BE2C (cell line): Measurements from ENCODE around the gene DNAH3.
"Not testable (repeated sequence)": the region's sequence is repeated elsewhere in the genome, so short reads cannot be mapped to it uniquely, and the experiment has no call there.

ENCODE experiments used
- DNase-seq: peaks from one replicate; pipeline ENCODE4 v3.0.0-alpha.2; 2020
- H3K27me3 ChIP-seq: fragments of 250-450 bp; sonication (Bioruptor Pico); 2 replicates; pipeline ENCODE4 v1.5.1; 2020; ENCODE audit warnings: mild to moderate bottlenecking
- H3K36me3 ChIP-seq: fragments of 250-450 bp; sonication (Bioruptor Pico); 2 replicates; pipeline ENCODE4 v1.5.1; 2020; ENCODE audit warnings: mild to moderate bottlenecking
- H3K4me1 ChIP-seq: fragments of 250-450 bp; sonication (Bioruptor Pico); 2 replicates; pipeline ENCODE4 v1.5.1; 2020
- H3K4me3 ChIP-seq: 2 replicates; pipeline ENCODE4 v1.5.1; 2011; ENCODE audit warnings: low read depth, low read length
- H3K9me3 ChIP-seq: fragments of 250-450 bp; sonication (Bioruptor Pico); 2 replicates; pipeline ENCODE4 v1.5.1; 2020
- TF ChIP-seq, protein P1 (sequence below): IDR thresholded peaks from 2 replicates; pipeline ENCODE4 v1.5.1; 2012; ENCODE audit warnings: mild to moderate bottlenecking, low read depth, low read length

DNAH3 gene

DNA sequence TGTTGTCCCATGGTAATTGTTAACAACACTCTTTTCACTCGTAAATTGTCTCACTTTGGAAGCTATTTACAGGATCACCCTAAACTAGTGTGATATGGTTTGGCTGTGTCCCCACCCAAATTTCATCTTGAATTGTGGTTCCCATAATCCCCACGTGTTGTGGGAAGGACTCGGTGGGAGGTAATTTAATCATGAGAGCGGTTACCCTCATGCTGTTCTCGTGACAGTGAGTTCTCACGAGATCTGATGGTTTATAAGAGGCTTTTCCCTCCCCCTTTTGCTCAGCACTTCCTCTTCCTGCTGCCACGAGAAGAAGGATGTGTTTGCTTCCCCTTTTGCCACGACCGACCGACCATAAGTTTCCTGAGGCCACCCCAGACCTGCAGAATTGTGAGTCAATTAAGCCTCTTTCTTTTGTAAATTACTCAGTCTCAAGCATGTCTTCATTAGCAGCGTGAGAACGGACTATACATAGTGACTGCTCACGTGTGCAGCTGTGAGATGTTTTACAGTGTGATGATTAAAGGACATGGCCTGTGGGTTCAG is 34.4 kb downstream of the DNAH3 start:
- DNase-seq: no peak
- no peaks in the 10 kb centered on the region for H3K9me3 ChIP-seq
- no peaks in the 10 kb centered on the region for H3K27me3 ChIP-seq
- TF ChIP-seq, protein P1, sequence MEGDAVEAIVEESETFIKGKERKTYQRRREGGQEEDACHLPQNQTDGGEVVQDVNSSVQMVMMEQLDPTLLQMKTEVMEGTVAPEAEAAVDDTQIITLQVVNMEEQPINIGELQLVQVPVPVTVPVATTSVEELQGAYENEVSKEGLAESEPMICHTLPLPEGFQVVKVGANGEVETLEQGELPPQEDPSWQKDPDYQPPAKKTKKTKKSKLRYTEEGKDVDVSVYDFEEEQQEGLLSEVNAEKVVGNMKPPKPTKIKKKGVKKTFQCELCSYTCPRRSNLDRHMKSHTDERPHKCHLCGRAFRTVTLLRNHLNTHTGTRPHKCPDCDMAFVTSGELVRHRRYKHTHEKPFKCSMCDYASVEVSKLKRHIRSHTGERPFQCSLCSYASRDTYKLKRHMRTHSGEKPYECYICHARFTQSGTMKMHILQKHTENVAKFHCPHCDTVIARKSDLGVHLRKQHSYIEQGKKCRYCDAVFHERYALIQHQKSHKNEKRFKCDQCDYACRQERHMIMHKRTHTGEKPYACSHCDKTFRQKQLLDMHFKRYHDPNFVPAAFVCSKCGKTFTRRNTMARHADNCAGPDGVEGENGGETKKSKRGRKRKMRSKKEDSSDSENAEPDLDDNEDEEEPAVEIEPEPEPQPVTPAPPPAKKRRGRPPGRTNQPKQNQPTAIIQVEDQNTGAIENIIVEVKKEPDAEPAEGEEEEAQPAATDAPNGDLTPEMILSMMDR: no peak
- H3K4me3 ChIP-seq: no peak overlapping the region
- H3K4me1 ChIP-seq: no peaks in the 10 kb centered on the region
- H3K36me3 ChIP-seq: no peaks in the 10 kb centered on the region

DNA sequence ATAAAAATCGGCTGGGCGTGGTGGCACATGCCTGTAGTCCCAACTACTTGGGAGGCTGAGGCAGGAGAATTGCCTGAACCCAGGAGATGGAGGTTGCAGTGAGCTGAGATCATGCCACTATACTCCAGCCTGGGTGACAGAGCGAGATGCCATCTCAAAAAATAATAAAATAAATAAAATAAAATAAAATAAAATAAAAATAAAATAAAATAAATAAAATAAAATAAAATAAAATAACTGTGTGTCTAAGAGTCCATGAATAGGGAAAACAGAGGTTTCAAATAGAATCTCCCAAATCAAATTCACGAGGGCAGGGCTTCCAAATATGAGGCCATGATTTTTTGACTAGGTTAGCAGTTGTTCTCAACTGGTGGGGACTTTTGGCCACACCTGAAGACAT is 35.1 kb downstream of the DNAH3 start:
- DNase-seq, H3K27me3 ChIP-seq, H3K4me1 ChIP-seq, H3K36me3 ChIP-seq, H3K9me3 ChIP-seq, H3K4me3 ChIP-seq: not testable (repeated sequence)

DNA sequence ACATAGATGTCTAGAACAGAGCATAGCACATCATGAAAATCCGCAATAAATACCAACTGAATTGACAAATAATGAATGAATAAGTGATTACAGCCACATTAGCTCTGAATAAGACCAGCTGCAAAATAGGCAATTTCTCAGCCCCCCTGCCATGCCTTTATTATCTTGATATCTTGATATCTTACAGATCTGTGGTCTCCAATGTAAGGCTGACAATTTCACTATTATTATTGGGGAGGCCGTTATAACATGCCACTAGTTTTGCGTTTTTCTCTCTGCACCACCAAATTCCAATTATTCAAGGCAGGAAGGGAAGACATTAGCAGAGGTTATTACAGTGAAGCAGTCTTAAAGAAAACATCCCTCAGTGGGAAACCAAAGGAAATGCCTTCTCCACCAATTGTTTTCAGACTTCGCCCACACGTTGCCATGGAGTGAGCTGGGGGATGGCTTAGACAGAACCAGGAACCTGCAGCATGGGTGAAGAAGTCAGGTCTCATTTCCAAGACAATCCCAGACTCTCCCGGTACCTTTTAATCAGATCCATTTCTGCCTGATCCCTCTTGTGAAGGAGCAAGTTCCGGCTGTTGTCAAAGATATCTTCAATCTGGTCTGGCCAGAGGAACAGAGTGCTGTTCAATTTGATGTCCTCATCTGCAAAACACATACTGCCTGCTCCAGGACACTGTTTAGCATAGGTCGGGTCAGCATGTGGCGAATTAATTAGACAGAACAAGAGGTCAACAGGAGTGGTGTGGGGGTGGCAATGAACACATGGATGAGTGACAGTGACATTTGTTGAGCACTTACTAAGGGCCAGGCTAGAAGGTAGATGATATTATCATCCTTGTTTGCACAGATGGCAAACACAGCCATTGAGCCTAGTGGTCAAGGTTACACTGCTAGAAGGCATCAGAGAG is 46.4 kb downstream of the DNAH3 start:
- H3K36me3 ChIP-seq: no peaks in the 10 kb centered on the region
- TF ChIP-seq, protein P1: no peak
- no peak for DNase-seq
- no peak overlapping the region for H3K4me3 ChIP-seq
- H3K4me1 ChIP-seq: no peaks in the 10 kb centered on the region
- H3K27me3 ChIP-seq: peaks cover 19% of the 10 kb centered on the region
- no peaks in the 10 kb centered on the region for H3K9me3 ChIP-seq

DNA sequence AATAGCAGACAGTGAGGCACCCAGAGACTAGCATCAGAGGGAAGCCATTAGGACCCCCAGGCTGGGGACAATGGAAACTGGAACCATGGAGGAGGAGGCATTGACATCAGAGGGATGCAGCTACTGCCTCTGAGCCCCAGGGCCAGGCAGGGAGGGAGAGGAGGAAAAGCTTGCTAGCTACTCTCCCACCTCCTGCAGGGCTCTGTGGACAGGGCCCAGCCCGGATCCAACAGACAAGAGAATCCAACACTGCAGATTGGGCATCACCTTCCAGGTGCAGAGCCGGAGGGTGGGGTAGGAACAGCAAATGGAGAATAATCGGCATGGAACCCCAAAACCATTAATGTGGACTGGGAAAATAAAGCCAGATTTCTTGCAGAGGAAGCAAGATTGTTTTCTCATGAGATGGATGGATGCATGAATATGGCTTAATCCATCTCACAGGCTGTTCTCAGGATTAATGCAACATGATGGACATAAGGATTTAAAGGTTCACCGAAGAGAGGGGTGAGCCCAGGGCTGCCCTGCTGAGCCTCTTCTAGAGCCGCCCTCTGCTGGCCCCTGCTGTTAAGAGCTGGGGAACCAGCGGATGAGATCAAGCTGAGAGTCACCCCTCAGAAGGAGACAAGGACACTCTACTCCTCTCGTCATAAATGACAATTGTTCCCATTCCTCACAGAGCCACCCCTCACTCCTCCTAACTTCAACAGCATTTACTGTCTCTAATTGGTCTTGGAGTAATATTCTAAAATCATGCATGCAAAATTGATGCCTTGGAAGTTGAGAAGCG is 48.8 kb downstream of the DNAH3 start:
- no peaks in the 10 kb centered on the region for H3K9me3 ChIP-seq
- TF ChIP-seq, protein P1: peak; percentile 39; the same call in 1 of the 2 replicates
- H3K27me3 ChIP-seq: peaks cover 19% of the 10 kb centered on the region
- no peak overlapping the region for H3K4me3 ChIP-seq
- no peaks in the 10 kb centered on the region for H3K36me3 ChIP-seq
- H3K4me1 ChIP-seq: no peaks in the 10 kb centered on the region
- peak; percentile 31 for DNase-seq

DNA sequence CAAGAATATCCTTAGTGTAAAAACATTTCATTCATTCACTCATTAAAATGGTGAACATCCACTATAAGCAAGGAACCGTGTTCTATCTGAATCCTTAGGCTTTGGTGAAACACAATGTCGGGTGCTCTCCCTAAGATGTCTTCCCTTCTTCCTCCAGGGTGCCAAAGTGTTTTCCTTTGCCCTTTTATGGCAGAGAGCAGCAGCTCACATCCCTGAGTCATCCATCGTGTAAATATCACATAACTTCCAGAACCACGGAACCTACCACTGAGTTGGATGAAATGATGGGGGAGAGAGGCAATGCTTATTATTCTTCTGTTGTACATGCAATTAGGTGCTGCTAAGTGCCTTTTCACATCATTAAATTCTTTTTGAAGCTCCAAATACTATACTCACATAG is 50.2 kb downstream of the DNAH3 start:
- no peaks in the 10 kb centered on the region for H3K36me3 ChIP-seq
- H3K9me3 ChIP-seq: no peaks in the 10 kb centered on the region
- DNase-seq: no peak
- H3K4me3 ChIP-seq: no peak overlapping the region
- H3K27me3 ChIP-seq: peaks cover 19% of the 10 kb centered on the region
- TF ChIP-seq, protein P1: no peak
- no peaks in the 10 kb centered on the region for H3K4me1 ChIP-seq

DNA sequence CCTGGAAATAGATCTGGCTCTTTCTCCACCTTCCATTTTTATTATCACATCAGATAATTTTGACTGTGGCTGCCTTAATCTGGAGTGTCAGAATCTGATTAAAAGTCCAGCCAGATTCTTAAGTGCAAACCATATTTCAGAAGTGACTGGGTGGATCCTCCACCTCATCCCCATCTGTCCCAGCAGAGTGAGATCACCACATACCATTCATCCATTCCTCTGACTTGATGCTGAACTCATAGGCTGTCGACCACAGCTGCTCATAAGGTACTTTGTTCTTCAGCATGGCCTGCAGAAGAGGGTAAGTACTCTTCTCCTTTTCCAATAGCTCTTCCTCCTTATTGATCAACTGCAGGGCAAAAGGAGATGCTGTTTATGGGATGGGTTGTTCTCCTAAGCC is 53.5 kb downstream of the DNAH3 start:
- DNase-seq: no peak
- H3K27me3 ChIP-seq: peaks cover 14% of the 10 kb centered on the region
- H3K9me3 ChIP-seq: no peaks in the 10 kb centered on the region
- no peaks in the 10 kb centered on the region for H3K36me3 ChIP-seq
- H3K4me3 ChIP-seq: no peak overlapping the region
- TF ChIP-seq, protein P1: no peak
- no peaks in the 10 kb centered on the region for H3K4me1 ChIP-seq

DNA sequence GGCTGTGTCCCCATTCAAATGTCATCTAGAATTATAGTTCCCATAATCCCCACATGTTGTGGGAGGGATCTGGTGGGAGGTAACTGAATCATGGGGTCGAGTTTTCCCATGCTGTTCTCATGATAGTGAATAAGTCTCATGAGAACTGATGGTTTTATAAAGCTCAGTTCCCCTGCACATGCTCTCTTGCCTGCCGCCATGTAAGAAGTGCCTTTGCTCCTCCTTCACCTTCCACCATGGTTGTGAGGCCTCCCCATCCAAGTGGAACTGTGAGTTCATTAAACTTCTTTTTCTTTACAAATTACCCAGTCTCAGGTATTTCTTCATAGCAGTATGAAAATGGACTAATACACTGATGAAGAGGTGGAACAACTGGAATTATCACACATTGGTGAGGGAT is 55.9 kb downstream of the DNAH3 start:
- not testable (repeated sequence) for H3K4me1 ChIP-seq, DNase-seq, H3K4me3 ChIP-seq, H3K9me3 ChIP-seq, H3K36me3 ChIP-seq, H3K27me3 ChIP-seq
